ENCODE measurements around the gene NOX5.
A peak's percentile ranks its signal among the peaks of the same experiment; 100 is the strongest.
"Not testable (repeated sequence)": the region's sequence is repeated elsewhere in the genome, so short reads cannot be mapped to it uniquely, and the experiment has no call there.

Gene NOX5

GRCh38 chr15:69060744-69061143, 46.2 kb downstream of the NOX5 start:
- no peak for DNase-seq

GRCh38 chr15:69061414-69061842, 46.9 kb downstream of the NOX5 start:
- DNase-seq = no peak

GRCh38 chr15:69064649-69065048, 50.2 kb downstream of the NOX5 start:
- DNase-seq = no peak

GRCh38 chr15:69066007-69066995, 51.8 kb downstream of the NOX5 start:
- DNase-seq = no peak

- no peak for DNase-seq
Observed at GRCh38 chr15:69067296-69067695, 52.8 kb downstream of the NOX5 start.

- DNase-seq = no peak
Observed at GRCh38 chr15:69068157-69068556, 53.7 kb downstream of the NOX5 start.

GRCh38 chr15:69069290-69069689, 54.8 kb downstream of the NOX5 start:
- DNase-seq = not testable (repeated sequence)

- no peak for DNase-seq
Observed at GRCh38 chr15:69069996-69070395, 55.5 kb downstream of the NOX5 start.

- no peak for DNase-seq
Observed at GRCh38 chr15:69070396-69070795, 55.9 kb downstream of the NOX5 start.

GRCh38 chr15:69071260-69071659, 56.8 kb downstream of the NOX5 start:
- DNase-seq = no peak

- no peak for DNase-seq
Observed at GRCh38 chr15:69072906-69073305, 58.4 kb downstream of the NOX5 start.

- DNase-seq = peak; percentile 48
Observed at GRCh38 chr15:69074001-69074842, 59.7 kb downstream of the NOX5 start.

- DNase-seq = peak; percentile 8
Observed at GRCh38 chr15:69074843-69075224, 60.3 kb downstream of the NOX5 start.

GRCh38 chr15:69075440-69075839, 60.9 kb downstream of the NOX5 start:
- no peak for DNase-seq

GRCh38 chr15:69076756-69077155, 62.3 kb downstream of the NOX5 start:
- no peak for DNase-seq

- no peak for DNase-seq
Observed at GRCh38 chr15:69078638-69079037, 64.1 kb downstream of the NOX5 start.

GRCh38 chr15:69080295-69081248, 66.1 kb downstream of the NOX5 start:
- no peak for DNase-seq

GRCh38 chr15:69081310-69082004, 67.0 kb downstream of the NOX5 start:
- no peak for DNase-seq

- no peak for DNase-seq
Observed at GRCh38 chr15:69082021-69082502, 67.6 kb downstream of the NOX5 start.

GRCh38 chr15:69082554-69082953, 68.1 kb downstream of the NOX5 start:
- DNase-seq = no peak

GRCh38 chr15:69084404-69085030, 70.0 kb downstream of the NOX5 start:
- no peak for DNase-seq
